DOHH2 (cell line): Measurements from ENCODE around the gene MMADHC.
A peak's percentile ranks its signal among the peaks of the same experiment; 100 is the strongest.

Experiments
- H3F3A ChIP-seq: fragments of 200-600 bp; sonication (generic), shearing (Covaris generic); 2 replicates; pipeline ENCODE4 v1.6.0; 2016; ENCODE audit warnings: antibody characterized with exemption, mild to moderate bottlenecking; ENCODE audit not compliant: control insufficient read depth, insufficient read depth
- H3K27ac ChIP-seq: fragments of 200-600 bp; sonication (generic); 2 replicates; pipeline ENCODE4 v1.5.1; 2014; ENCODE audit warnings: low read depth, mild to moderate bottlenecking, low read length, moderate library complexity
- H3K27me3 ChIP-seq: fragments of 200-600 bp; sonication (generic); 2 replicates; pipeline ENCODE4 v1.6.1; 2014; ENCODE audit warnings: mild to moderate bottlenecking, low read length, mixed read lengths; ENCODE audit not compliant: control insufficient read depth
- H3K36me3 ChIP-seq: fragments of 200-600 bp; sonication (generic); 2 replicates; pipeline ENCODE4 v1.6.1; 2014; ENCODE audit warnings: mild to moderate bottlenecking, low read length, moderate library complexity, mixed read lengths; ENCODE audit not compliant: control insufficient read depth
- H3K4me1 ChIP-seq: fragments of 200-600 bp; sonication (generic); 2 replicates; pipeline ENCODE4 v1.6.1; 2014; ENCODE audit warnings: mild to moderate bottlenecking, low read length, mixed read lengths; ENCODE audit not compliant: control insufficient read depth
- H3K4me2 ChIP-seq: fragments of 200-600 bp; sonication (generic); 2 replicates; pipeline ENCODE4 v1.6.0; 2014; ENCODE audit warnings: mild to moderate bottlenecking, low read length, moderate library complexity
- H3K4me3 ChIP-seq: fragments of 200-600 bp; sonication (generic); 2 replicates; pipeline ENCODE4 v1.5.1; 2014; ENCODE audit warnings: mild to moderate bottlenecking, low read length, mixed read lengths
- H3K79me2 ChIP-seq: fragments of 200-600 bp; sonication (generic); 2 replicates; pipeline ENCODE4 v1.6.1; 2014; ENCODE audit warnings: mild to moderate bottlenecking, low read length, mixed read lengths; ENCODE audit not compliant: control insufficient read depth
- H3K9me2 ChIP-seq: fragments of 200-600 bp; sonication (generic); replicated peaks from 2 replicates; pipeline ENCODE4 v1.6.1; 2014; ENCODE audit warnings: mild to moderate bottlenecking, low read length, mixed read lengths; ENCODE audit not compliant: control insufficient read depth
- H3K9me3 ChIP-seq: fragments of 200-600 bp; sonication (generic); 2 replicates; pipeline ENCODE4 v1.6.1; 2014; ENCODE audit warnings: antibody characterized with exemption, low read length, mixed read lengths; ENCODE audit not compliant: control insufficient read depth, insufficient read depth
- H4K20me1 ChIP-seq: fragments of 200-600 bp; sonication (generic); 2 replicates; pipeline ENCODE4 v1.6.0; 2014; ENCODE audit warnings: low read depth, mild to moderate bottlenecking, antibody characterized with exemption, low read length, moderate library complexity; ENCODE audit not compliant: control insufficient read depth, insufficient read depth
- CTCF ChIP-seq: fragments of 200-600 bp; sonication (generic); IDR thresholded peaks from one replicate; pipeline ENCODE4 v1.5.1; 2014; ENCODE audit warnings: antibody characterized with exemption, mild to moderate bottlenecking, low read depth, low read length; ENCODE audit not compliant: poor library complexity, severe bottlenecking
- EZH2phosphoT487 ChIP-seq: fragments of 200-600 bp; sonication (generic); IDR thresholded peaks from 2 replicates; pipeline ENCODE4 v1.6.1; 2017; ENCODE audit warnings: borderline replicate concordance, mild to moderate bottlenecking, antibody characterized with exemption, low read length, moderate library complexity, mixed read lengths

Gene MMADHC

DNA sequence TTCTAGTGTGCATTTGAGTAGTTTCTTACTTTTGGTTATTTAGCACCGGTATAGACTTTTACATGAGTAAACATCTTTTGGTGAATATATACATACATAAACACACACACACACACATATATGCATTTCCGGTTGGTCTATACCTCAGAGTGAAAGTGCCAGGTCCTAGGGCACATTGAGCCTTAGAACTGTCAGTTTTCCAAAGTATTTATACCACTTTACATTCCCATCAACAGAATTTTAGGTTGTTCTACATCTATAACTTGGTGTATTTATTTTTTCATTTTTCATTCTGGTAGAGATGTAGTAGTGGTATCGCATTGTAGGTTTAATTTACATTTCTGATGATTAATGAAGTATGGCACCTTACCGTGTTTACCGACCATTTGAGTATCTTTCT is 22.6 kb downstream of the MMADHC start:
- TF ChIP-seq EZH2phosphoT487 (no peak), CTCF (no peak)
- H3K9me3 ChIP-seq: no peaks in the 10 kb centered on the region
- no peaks in the 10 kb centered on the region for H3K27me3 ChIP-seq
- H4K20me1 ChIP-seq: no peaks in the 10 kb centered on the region
- H3K36me3 ChIP-seq: peaks cover 40% of the 10 kb centered on the region
- H3K79me2 ChIP-seq: no peaks in the 10 kb centered on the region
- no peaks in the 10 kb centered on the region for H3K9me2 ChIP-seq
- H3K27ac ChIP-seq: no peak overlapping the region
- peaks cover 32% of the 10 kb centered on the region for H3F3A ChIP-seq
- no peak overlapping the region for H3K4me3 ChIP-seq
- H3K4me1 ChIP-seq: peaks cover 36% of the 10 kb centered on the region
- no peak overlapping the region for H3K4me2 ChIP-seq

DNA sequence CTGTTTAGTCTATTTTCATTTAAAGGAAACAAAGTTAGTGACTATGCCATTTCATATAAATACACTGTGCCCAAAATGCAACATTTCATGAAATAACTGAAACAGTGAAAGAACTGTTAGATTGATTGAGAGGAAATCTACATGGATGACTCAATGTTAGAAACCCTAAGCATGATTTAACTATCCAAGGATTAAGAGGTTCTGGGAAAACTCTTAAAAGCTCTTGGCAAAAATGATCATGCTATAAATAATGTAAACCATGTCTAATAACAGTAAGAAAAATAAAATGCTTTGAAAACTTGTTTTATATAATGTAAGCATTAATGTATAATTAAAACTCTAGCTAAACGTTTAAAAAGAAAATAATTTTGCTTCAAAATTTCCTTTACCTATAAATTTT is 23.5 kb downstream of the MMADHC start:
- H3K4me2 ChIP-seq: peak overlapping the region; percentile 56
- peaks cover 32% of the 10 kb centered on the region for H3F3A ChIP-seq
- H4K20me1 ChIP-seq: no peaks in the 10 kb centered on the region

GRCh38 chr2:149562324-149562723 is 25.3 kb downstream of the MMADHC start:
- H4K20me1 ChIP-seq: no peaks in the 10 kb centered on the region
- H3K4me1 ChIP-seq: peaks cover 36% of the 10 kb centered on the region
- TF ChIP-seq EZH2phosphoT487 (no peak), CTCF (no peak)
- H3K9me3 ChIP-seq: no peaks in the 10 kb centered on the region
- no peaks in the 10 kb centered on the region for H3K79me2 ChIP-seq
- H3K36me3 ChIP-seq: peaks cover 14% of the 10 kb centered on the region
- peak overlapping the region; percentile 26 for H3K4me3 ChIP-seq
- no peak overlapping the region for H3K27ac ChIP-seq
- no peaks in the 10 kb centered on the region for H3K9me2 ChIP-seq
- peaks cover 29% of the 10 kb centered on the region for H3F3A ChIP-seq
- peak overlapping the region; percentile 56 for H3K4me2 ChIP-seq
- H3K27me3 ChIP-seq: no peaks in the 10 kb centered on the region

More for the DNA sequence above, 23.5 kb downstream of the MMADHC start:
- peak overlapping the region; percentile 26 for H3K4me3 ChIP-seq
- peak overlapping the region; percentile 29 for H3K27ac ChIP-seq
- H3K9me2 ChIP-seq: no peaks in the 10 kb centered on the region
- H3K36me3 ChIP-seq: peaks cover 31% of the 10 kb centered on the region
- H3K79me2 ChIP-seq: no peaks in the 10 kb centered on the region
- H3K4me1 ChIP-seq: peaks cover 36% of the 10 kb centered on the region
- no peaks in the 10 kb centered on the region for H3K9me3 ChIP-seq
- H3K27me3 ChIP-seq: no peaks in the 10 kb centered on the region
- no peak for TF ChIP-seq CTCF
- TF ChIP-seq EZH2phosphoT487: no peak
